Lower leg skin (tissue), 4 donors: ENCODE results near the gene SNAPC1. TPM values are rescaled to one million over a fixed set of nuclear protein-coding genes. Genes with fewer than 3 reads are reported as not detected.

Experiments
- DNase-seq, 2 donors: peaks; one replicate each; pipeline ENCODE4 v3.0.0-alpha.2; 2019; ENCODE audit warnings: low spot score in 2 of 2
- H3K4me3 ChIP-seq: fragments of 200-600 bp; sonication (generic); 2 replicates; pipeline ENCODE4 v1.5.1; 2017; ENCODE audit warnings: mild to moderate bottlenecking, low read depth; ENCODE audit not compliant: poor library complexity, severe bottlenecking
- CTCF ChIP-seq, 3 donors: fragments of 450-650 bp; IDR thresholded peaks; one replicate each; pipeline ENCODE4 v1.5.1; 2016; ENCODE audit warnings: antibody characterized with exemption in 3 of 3, mild to moderate bottlenecking in 3 of 3, moderate library complexity in 2 of 3
- POLR2A ChIP-seq, 2 donors: fragments of 450-650 bp; IDR thresholded peaks; one replicate each; pipeline ENCODE4 v1.6.1; 2016 to 2017; ENCODE audit warnings: antibody characterized with exemption in 2 of 2, mild to moderate bottlenecking in 1 of 2, moderate library complexity in 1 of 2
- WGBS, 2 donors: methylation state at CpG; one replicate each; pipeline ENCODE4 v1.1.5; 2018; 5-methylcytosine and 5-hydroxymethylcytosine counted together
- intact Hi-C: fragments of 100-400 bp; cut with DNase I; formaldehyde crosslinking; loops from one replicate; pipeline ENCODE4 v1.15.0; 2023; ENCODE audit warnings: low total_unique reads
- total RNA-seq, 4 donors: library from RNA; depleted of rRNA; stranded (reverse); fragments of >200 nt; gene quantifications; one replicate each; pipeline ENCODE4 v1.1.0, GENCODE V29; 2016

SNAPC1 gene
- 1 to 10 TPM; 7.1 to 8.7 (median 8.0) TPM for total RNA-seq

- intact Hi-C loops, result no loop called here
- H3K4me3 ChIP-seq, result peak within 1 kb of the TSS; percentile 56
- no peak for TF ChIP-seq CTCF (IDR thresholded peaks at IDR 0.05)
- no peak for TF ChIP-seq POLR2A (IDR thresholded peaks at IDR 0.05)
- peak; percentile 97 to 99 for DNase-seq
- WGBS, 2 donors, result 0% methylated on average over 35 to 42 of the region's 49 CpGs
These were observed at the start of gene SNAPC1 for GRCh38 chr14:61761959-61762786. TSS of gene SNAPC1 (plus strand) at chr14:61762420. CDS start at chr14:61762461, 41 bp downstream.

GRCh38 chr14:61713724-61714437, 48.3 kb upstream of the SNAPC1 start:
- intact Hi-C loops, result no loop called here
- 77 to 78% methylated on average over 4 of the region's 4 CpGs for WGBS, 2 donors
- no peak for DNase-seq
- no peak overlapping the region for H3K4me3 ChIP-seq
- TF ChIP-seq CTCF (IDR thresholded peaks at IDR 0.05), result no peak
- TF ChIP-seq POLR2A (IDR thresholded peaks at IDR 0.05), result no peak

- no peak for DNase-seq
- TF ChIP-seq CTCF (IDR thresholded peaks at IDR 0.05) (no peak), POLR2A (IDR thresholded peaks at IDR 0.05) (no peak)
- H3K4me3 ChIP-seq, result no peak overlapping the region
- WGBS, 2 donors, result 84 to 91% methylated on average over 1 of the region's 1 CpG
- intact Hi-C loops, result no loop called here
These were observed 45.3 kb upstream of the SNAPC1 start for GRCh38 chr14:61716956-61717355.

- TF ChIP-seq CTCF (IDR thresholded peaks at IDR 0.05), result no peak
- no peak for TF ChIP-seq POLR2A (IDR thresholded peaks at IDR 0.05)
- intact Hi-C loops, result no loop called here
- DNase-seq, result no peak
- no peak overlapping the region for H3K4me3 ChIP-seq
- WGBS, 2 donors, result 88 to 89% methylated on average over 2 of the region's 2 CpGs
These were observed 44.2 kb upstream of the SNAPC1 start for GRCh38 chr14:61718039-61718438.

- 70 to 82% methylated on average over 5 of the region's 5 CpGs for WGBS, 2 donors
These were observed 42.6 kb upstream of the SNAPC1 start for GRCh38 chr14:61719344-61720293.

More at GRCh38 chr14:61719344-61720293, 42.6 kb upstream of the SNAPC1 start:
- TF ChIP-seq POLR2A (IDR thresholded peaks at IDR 0.05), result no peak
- TF ChIP-seq CTCF (IDR thresholded peaks at IDR 0.05), result no peak
- no peak for DNase-seq
- intact Hi-C loops, result loop anchor here (10.0 kb wide), 1 partner anchor 245 kb away; no protein-coding TSS in a partner anchor
- H3K4me3 ChIP-seq, result no peak overlapping the region
